ENCODE data around the gene GPRC5B. TPM values are rescaled to one million over a fixed set of nuclear protein-coding genes. Genes with fewer than 3 reads are reported as not detected.

GPRC5B gene
- total and polyA plus RNA-seq, 2 donors (not counting 3 experiments of a cell fraction or from before 2014, with no cell fraction given) = 42.3 TPM

DNA sequence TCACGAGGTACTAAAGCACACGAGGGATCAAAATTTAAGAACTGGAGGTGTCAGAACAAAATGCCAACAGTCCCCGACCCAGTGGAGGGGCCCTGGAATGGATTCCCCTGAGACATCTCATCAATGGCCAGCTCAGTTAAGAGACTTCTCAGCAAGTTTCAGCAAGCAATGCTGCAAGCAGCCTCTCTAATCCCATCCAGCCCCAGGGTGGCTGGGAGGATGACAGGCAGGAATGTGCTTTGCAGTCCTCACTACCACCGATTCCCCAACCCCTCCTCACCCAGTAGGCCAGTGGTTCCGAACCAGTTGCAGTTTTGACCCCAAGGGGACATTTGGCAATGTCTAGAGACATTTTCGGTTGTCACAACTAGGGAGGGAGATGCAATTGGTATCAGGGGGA, 8.7 kb downstream of the GPRC5B start:
- Histone ChIP-seq H3K9ac (replicated peaks; ENCODE audit: extremely low read depth, insufficient read depth, low read length) (no peak overlapping the region), H3K79me2 (ENCODE audit: control insufficient read depth, insufficient read depth, low read length) (no peaks in the 10 kb centered on the region), H3K4me1 (ENCODE audit: control insufficient read depth, extremely low read depth, insufficient read depth, low read length) (no peaks in the 10 kb centered on the region), H3K9me1 (replicated peaks; ENCODE audit: control insufficient read depth, extremely low read depth, insufficient read depth, low read length) (no peaks in the 10 kb centered on the region), H3K27me3 (ENCODE audit: control insufficient read depth in 2 of 2, insufficient read depth in 2 of 2, low read length in 2 of 2) (no peaks in the 10 kb centered on the region), H3K36me3 (ENCODE audit: control insufficient read depth in 2 of 2, extremely low read depth in 1 of 2, insufficient read depth in 2 of 2, low read length in 2 of 2) (peaks cover 0 to 7% of the 10 kb centered on the region in 2 experiments), H3K9me3 (replicated peaks; ENCODE audit: control insufficient read depth, insufficient read depth, low read length) (no peaks in the 10 kb centered on the region), H4K20me1 (replicated peaks; ENCODE audit: control insufficient read depth, extremely low read depth, insufficient read depth, low read length) (no peaks in the 10 kb centered on the region), H3K4me3 (replicated peaks in 1 of 3; ENCODE audit: insufficient read depth in 1 of 3, low read depth in 1 of 3, low read length in 3 of 3) (no peak overlapping the region), H2AFZ (ENCODE audit: low read depth, low read length) (no peak overlapping the region), H3K27ac (ENCODE audit: insufficient read depth, low read depth, low read length) (no peak overlapping the region), H3K4me2 (ENCODE audit: insufficient read depth, low read length) (no peak overlapping the region)
- DNase-seq (ENCODE audit: low read depth, low spot score) = no peak
- ChIA-PET CTCF (interaction anchor here (2.2 kb wide), 1 partner anchor 274 kb away, joined by 10 read pairs; no protein-coding TSS in a partner anchor), POLR2A (no interaction called here)
- dilution Hi-C loops (cut with MboI; ENCODE audit: extremely low pct_ligation_motif_present, low sequenced_read_pairs) (no loop called here), intact Hi-C loops (cut with micrococcal nuclease) (no loop called here)
- TF ChIP-seq MYC (IDR thresholded peaks at IDR 0.05; ENCODE audit: low read depth, low read length) (no peak), POLR2A (IDR thresholded peaks at IDR 0.05; ENCODE audit: low read depth, low read length) (no peak), EZH2 (IDR thresholded peaks at IDR 0.05; ENCODE audit: borderline replicate concordance, low read depth, low read length, severe bottlenecking) (no peak), JUN (IDR thresholded peaks at IDR 0.05; ENCODE audit: borderline replicate concordance, insufficient read depth, insufficient read length, low read depth) (no peak), POLR2AphosphoS5 (IDR thresholded peaks at IDR 0.05; ENCODE audit: insufficient read depth, low read depth, low read length) (no peak), GATA2 (IDR thresholded peaks at IDR 0.05; ENCODE audit: insufficient read depth, insufficient read length, low read depth, low read length) (no peak), FOS (IDR thresholded peaks at IDR 0.05; ENCODE audit: borderline replicate concordance, insufficient read depth, low read length) (no peak)
- FAIRE-seq = no peak
- no TSS peak for BruUV-seq (replicated peaks)

DNA sequence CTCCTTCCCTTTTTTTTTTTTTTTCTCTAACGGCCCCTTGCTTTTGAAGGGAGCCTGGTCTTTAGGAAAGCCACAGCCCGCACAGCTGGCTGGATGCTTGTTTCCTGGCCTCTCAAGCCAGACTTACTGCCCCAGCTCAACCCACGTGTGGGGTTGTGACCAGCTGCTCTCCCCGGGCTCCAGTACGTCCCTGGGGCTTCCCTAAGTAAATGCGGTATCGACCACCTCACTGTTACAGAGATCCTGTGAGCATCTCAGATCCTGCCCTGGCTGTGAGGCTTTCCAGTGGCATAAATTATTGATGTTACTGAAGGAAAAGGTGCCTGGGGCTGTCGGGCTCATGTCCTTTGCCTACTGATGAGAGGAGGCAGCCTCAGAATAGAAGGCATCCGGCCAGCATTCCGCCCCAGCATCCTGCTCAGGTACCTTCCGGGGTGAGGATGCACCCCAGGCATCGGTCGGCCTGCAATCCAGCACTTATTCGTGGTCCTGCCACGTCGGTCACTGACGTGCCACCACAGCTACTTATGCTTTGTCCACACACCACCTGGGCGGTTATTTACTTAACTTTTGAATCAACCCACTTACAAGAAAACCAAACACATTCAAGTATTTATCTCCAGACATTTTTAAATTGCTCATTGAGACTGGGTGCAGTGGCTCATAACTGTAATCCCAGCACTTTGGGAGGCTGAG, 9.6 kb downstream of the GPRC5B start:
- Histone ChIP-seq H3K9me1 (replicated peaks; ENCODE audit: control insufficient read depth, extremely low read depth, insufficient read depth, low read length) (no peaks in the 10 kb centered on the region), H3K9ac (replicated peaks; ENCODE audit: extremely low read depth, insufficient read depth, low read length) (no peak overlapping the region), H3K27me3 (ENCODE audit: control insufficient read depth in 2 of 2, insufficient read depth in 2 of 2, low read length in 2 of 2) (no peaks in the 10 kb centered on the region), H4K20me1 (replicated peaks; ENCODE audit: control insufficient read depth, extremely low read depth, insufficient read depth, low read length) (no peaks in the 10 kb centered on the region), H3K4me1 (ENCODE audit: control insufficient read depth, extremely low read depth, insufficient read depth, low read length) (no peaks in the 10 kb centered on the region), H3K4me2 (ENCODE audit: insufficient read depth, low read length) (no peak overlapping the region), H3K4me3 (replicated peaks in 1 of 3; ENCODE audit: insufficient read depth in 1 of 3, low read depth in 1 of 3, low read length in 3 of 3) (no peak overlapping the region), H3K27ac (ENCODE audit: insufficient read depth, low read depth, low read length) (no peak overlapping the region), H2AFZ (ENCODE audit: low read depth, low read length) (no peak overlapping the region), H3K9me3 (replicated peaks; ENCODE audit: control insufficient read depth, insufficient read depth, low read length) (no peaks in the 10 kb centered on the region), H3K79me2 (ENCODE audit: control insufficient read depth, insufficient read depth, low read length) (no peaks in the 10 kb centered on the region), H3K36me3 (ENCODE audit: control insufficient read depth in 2 of 2, extremely low read depth in 1 of 2, insufficient read depth in 2 of 2, low read length in 2 of 2) (peaks cover 0 to 7% of the 10 kb centered on the region in 2 experiments)
- no TSS peak for BruUV-seq (replicated peaks)
- dilution Hi-C loops (cut with MboI; ENCODE audit: extremely low pct_ligation_motif_present, low sequenced_read_pairs) (no loop called here), intact Hi-C loops (cut with micrococcal nuclease) (no loop called here)
- TF ChIP-seq EZH2 (IDR thresholded peaks at IDR 0.05; ENCODE audit: borderline replicate concordance, low read depth, low read length, severe bottlenecking) = no peak
- TF ChIP-seq, protein P1, sequence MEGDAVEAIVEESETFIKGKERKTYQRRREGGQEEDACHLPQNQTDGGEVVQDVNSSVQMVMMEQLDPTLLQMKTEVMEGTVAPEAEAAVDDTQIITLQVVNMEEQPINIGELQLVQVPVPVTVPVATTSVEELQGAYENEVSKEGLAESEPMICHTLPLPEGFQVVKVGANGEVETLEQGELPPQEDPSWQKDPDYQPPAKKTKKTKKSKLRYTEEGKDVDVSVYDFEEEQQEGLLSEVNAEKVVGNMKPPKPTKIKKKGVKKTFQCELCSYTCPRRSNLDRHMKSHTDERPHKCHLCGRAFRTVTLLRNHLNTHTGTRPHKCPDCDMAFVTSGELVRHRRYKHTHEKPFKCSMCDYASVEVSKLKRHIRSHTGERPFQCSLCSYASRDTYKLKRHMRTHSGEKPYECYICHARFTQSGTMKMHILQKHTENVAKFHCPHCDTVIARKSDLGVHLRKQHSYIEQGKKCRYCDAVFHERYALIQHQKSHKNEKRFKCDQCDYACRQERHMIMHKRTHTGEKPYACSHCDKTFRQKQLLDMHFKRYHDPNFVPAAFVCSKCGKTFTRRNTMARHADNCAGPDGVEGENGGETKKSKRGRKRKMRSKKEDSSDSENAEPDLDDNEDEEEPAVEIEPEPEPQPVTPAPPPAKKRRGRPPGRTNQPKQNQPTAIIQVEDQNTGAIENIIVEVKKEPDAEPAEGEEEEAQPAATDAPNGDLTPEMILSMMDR (IDR thresholded peaks at IDR 0.05; ENCODE audit: extremely low read depth in 1 of 2, insufficient read depth in 1 of 2, low read depth in 1 of 2, low read length in 2 of 2) = no peak
- TF ChIP-seq, protein P2, sequence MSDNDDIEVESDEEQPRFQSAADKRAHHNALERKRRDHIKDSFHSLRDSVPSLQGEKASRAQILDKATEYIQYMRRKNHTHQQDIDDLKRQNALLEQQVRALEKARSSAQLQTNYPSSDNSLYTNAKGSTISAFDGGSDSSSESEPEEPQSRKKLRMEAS (IDR thresholded peaks at IDR 0.05; ENCODE audit: insufficient read depth, insufficient read length) = no peak
- TF ChIP-seq GATA2 (IDR thresholded peaks at IDR 0.05; ENCODE audit: insufficient read depth, insufficient read length, low read depth, low read length) = no peak
- POLR2A ChIA-PET = no interaction called here
- CTCF ChIA-PET = interaction anchor here (0.7 kb wide), 1 partner anchor 273 kb away, joined by 3 read pairs; no protein-coding TSS in a partner anchor
- DNase-seq (ENCODE audit: low read depth, low spot score) (no peak), FAIRE-seq (no peak)

All from endothelial cell of umbilical vein (primary cell).